Measurements from ENCODE around the gene TMEM131L. TPM values are rescaled to one million over a fixed set of nuclear protein-coding genes. Genes with fewer than 3 reads are reported as not detected.

The TMEM131L gene
- total RNA-seq, 1 experiment from 2014 or later = 14.6 TPM

DNA sequence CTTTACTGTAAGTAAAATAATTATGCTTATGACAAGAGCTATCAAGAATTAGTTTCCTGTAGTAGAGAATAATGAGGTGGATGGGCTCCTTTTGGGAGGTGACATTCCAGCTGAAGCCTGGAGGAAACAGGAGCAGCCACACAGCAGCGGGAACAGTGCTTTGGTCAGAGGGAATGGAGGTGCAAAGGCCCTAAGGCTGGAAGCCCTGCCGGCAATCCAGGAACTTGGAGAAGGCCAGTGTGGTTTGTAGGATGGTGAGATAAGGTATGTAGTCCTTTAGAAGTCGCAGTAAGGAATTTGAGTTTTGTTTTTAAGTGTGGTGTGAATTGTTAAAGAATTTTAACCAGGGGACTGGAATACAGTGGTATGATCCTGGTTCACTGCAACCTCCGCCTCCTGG, 8.1 kb downstream of the TMEM131L start:
- H4K20me1 ChIP-seq (ENCODE audit: control insufficient read depth, insufficient read depth, insufficient read length) = no peaks in the 10 kb centered on the region
- H3K4me3 Mint-ChIP-seq = no peak overlapping the region
- H3T11ph ChIP-seq (ENCODE audit: low read length) = no peak overlapping the region
- H3K9me3 ChIP-seq (ENCODE audit: control insufficient read depth, low read depth, low read length) = no peaks in the 10 kb centered on the region
- 100% methylated on average over 1 of the region's 4 CpGs for WGBS (ENCODE audit: extremely low coverage, insufficient read length, low lambda C conversion rate)
- no peaks in the 10 kb centered on the region; the same call in 1 of the 2 replicates for H3K27me3 ChIP-seq (ENCODE audit: insufficient read depth, low read length)
- H4K8ac ChIP-seq (replicated peaks; ENCODE audit: insufficient read length, low read depth, low read length) = no peak overlapping the region
- no peak overlapping the region for H4K91ac ChIP-seq (ENCODE audit: insufficient read length, low read depth, low read length)
- TF ChIP-seq, protein P1, sequence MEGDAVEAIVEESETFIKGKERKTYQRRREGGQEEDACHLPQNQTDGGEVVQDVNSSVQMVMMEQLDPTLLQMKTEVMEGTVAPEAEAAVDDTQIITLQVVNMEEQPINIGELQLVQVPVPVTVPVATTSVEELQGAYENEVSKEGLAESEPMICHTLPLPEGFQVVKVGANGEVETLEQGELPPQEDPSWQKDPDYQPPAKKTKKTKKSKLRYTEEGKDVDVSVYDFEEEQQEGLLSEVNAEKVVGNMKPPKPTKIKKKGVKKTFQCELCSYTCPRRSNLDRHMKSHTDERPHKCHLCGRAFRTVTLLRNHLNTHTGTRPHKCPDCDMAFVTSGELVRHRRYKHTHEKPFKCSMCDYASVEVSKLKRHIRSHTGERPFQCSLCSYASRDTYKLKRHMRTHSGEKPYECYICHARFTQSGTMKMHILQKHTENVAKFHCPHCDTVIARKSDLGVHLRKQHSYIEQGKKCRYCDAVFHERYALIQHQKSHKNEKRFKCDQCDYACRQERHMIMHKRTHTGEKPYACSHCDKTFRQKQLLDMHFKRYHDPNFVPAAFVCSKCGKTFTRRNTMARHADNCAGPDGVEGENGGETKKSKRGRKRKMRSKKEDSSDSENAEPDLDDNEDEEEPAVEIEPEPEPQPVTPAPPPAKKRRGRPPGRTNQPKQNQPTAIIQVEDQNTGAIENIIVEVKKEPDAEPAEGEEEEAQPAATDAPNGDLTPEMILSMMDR (conservative IDR thresholded peaks at IDR 0.05) = no peak
- peaks cover 9% of the 10 kb centered on the region; the same call in 1 of the 2 replicates for H3K79me2 ChIP-seq (ENCODE audit: insufficient read depth, low read length)
- no peak overlapping the region for H2AFZ ChIP-seq (ENCODE audit: low read length)
- H3K4me1 ChIP-seq (ENCODE audit: insufficient read depth, low read length) = no peaks in the 10 kb centered on the region; the same call in 1 of the 2 replicates
- no peak overlapping the region for H2AK5ac ChIP-seq (ENCODE audit: insufficient read length, low read length)
- peak overlapping the region in 2 of 3 experiments; percentile 19 to 58; a peak in 3 of 7 replicates for H3K27ac Mint-ChIP-seq
- H3K36me3 Mint-ChIP-seq (ENCODE audit: insufficient read depth in 1 of 3, low read depth in 3 of 3) = peaks cover 15 to 26% (median 17%) of the 10 kb centered on the region in 3 experiments
- no peak for DNase-seq
- H3K9ac ChIP-seq (ENCODE audit: extremely low read depth, insufficient read length, low read length) = no peak overlapping the region
- no peak overlapping the region for H2BK15ac ChIP-seq (ENCODE audit: low read depth, low read length)
- H3K18ac ChIP-seq (ENCODE audit: insufficient read length, low read depth, low read length) = no peak overlapping the region
- H3K23ac ChIP-seq (ENCODE audit: insufficient read length, low read depth, low read length) = no peak overlapping the region
- no peaks in the 10 kb centered on the region for H3K9me3 Mint-ChIP-seq
- H4K5ac ChIP-seq (ENCODE audit: insufficient read length, low read depth, low read length) = no peak overlapping the region
- H2BK12ac ChIP-seq (ENCODE audit: insufficient read length, low read depth, low read length) = no peak overlapping the region
- no peak overlapping the region for H3K56ac ChIP-seq (ENCODE audit: insufficient read length, low read depth, low read length)
- peaks cover 11% of the 10 kb centered on the region in 2 experiments for H3K4me1 Mint-ChIP-seq
- H2BK120ac ChIP-seq (ENCODE audit: low read depth, low read length, poor library complexity, severe bottlenecking) = no peak overlapping the region
- no peak overlapping the region for H3K4me2 ChIP-seq (ENCODE audit: insufficient read depth, insufficient read length, low read length)
- H2BK20ac ChIP-seq (ENCODE audit: low read depth, low read length, poor library complexity, severe bottlenecking) = no peak overlapping the region
- no peaks in the 10 kb centered on the region for H3K23me2 ChIP-seq (ENCODE audit: insufficient read length, low read depth, low read length, poor library complexity, severe bottlenecking)
- H3K4ac ChIP-seq (ENCODE audit: low read depth, low read length) = no peak overlapping the region
- no peak overlapping the region for H3K27ac ChIP-seq (ENCODE audit: insufficient read length, low read depth, low read length)
- no peak overlapping the region for H3K14ac ChIP-seq (ENCODE audit: insufficient read depth, low read length)
- no peak overlapping the region for H2BK5ac ChIP-seq (ENCODE audit: insufficient read length, low read length)
- H3K27me3 Mint-ChIP-seq (ENCODE audit: low read depth) = no peaks in the 10 kb centered on the region
- no peaks in the 10 kb centered on the region for H3K79me1 ChIP-seq (ENCODE audit: insufficient read depth, low read depth, low read length, poor library complexity, severe bottlenecking)

Measured in H9 (cell line).